SW 1271 (cell line): ENCODE measurements around the gene SORCS3.

Experiments
- DNase-seq, 2 experiments: peaks; one replicate each; lab custom pipeline; 2025; lab: John Stamatoyannopoulos, UW

Gene SORCS3

DNA sequence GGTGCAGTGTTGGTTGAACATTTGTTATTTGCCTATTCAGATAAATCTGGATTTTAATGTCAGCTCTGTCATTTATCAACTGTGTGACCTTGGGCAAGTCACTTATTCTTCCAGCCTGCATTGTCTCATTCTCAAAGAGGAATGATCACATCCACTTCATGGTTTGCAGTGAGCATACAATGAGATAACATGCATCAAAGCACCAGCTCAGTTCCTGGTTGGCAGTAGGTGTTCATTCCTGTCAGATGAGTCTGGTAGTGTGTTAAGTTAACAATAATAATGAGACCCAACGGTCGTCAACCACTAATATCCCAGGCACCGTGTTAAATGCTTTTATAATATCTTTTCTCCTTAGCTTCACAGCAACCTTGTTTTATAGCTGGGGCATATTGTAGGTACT lies 137.3 kb downstream of the SORCS3 start:
- no peak for DNase-seq

DNA sequence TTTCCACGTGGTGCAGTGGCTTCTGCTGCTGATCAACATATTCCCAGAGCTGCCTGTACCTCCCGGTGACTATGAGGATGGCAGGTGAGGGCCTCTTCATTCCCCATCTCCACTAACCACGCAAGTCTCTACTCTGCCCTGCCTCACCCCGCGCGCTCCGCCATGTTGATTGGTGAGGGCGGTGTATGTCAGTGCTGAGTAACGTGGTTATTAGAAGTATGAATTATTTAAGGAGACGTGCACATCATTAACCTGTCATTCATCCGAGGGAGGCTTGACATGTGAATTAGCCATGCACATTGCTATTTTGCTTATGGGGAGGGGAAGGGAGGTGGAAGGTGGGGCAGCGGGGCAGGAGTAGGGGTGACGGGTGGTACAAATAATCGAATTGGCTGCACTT lies 138.6 kb downstream of the SORCS3 start:
- no peak for DNase-seq

DNA sequence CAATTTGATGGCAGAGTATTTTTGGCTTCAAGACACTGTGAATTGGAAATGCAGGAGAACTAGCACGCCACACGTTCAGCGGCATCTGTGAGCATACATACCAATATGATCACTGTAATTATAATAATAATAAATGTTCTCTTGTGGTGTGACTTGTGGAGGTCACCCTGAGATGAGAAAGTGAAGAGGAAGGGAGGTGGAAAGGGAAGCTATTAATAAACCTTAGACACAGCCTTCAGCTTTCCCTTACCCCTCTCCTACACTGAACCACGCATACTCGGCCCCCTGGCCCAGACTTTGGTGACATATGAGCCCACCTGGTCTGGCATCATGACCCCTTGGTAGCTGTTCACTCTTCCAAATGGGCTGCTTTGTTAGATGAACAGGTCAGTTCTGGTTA lies 139.1 kb downstream of the SORCS3 start:
- DNase-seq, result no peak

DNA sequence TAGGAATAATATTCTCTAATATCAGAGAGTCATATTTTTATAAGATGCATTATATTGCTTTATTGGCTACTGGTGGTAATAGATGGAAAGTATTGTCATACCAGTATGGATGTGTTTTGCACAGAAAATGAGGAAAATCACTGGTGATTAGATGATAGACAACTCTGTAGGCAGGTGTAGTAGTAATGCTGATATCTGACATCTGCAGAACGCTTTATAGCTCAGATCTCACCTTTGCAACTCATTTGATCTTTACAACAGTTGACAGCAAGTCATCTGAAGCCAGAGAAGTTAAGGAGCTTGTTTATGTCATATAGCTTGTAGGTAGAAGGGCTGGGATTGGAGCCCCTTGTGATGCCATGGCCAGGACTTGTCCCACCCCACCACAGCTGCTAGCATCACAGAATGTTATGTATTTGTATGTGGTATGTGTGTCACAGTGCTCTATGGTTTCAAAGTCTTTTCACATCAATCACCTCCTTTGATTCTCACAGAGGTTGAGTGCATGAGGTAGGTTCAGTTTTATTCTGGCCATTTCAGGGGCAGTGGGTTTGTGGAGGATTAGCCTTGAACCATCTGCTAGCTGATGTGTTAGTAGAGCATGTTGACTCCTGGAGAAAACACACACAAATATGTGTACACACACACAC lies 140.0 kb downstream of the SORCS3 start:
- no peak for DNase-seq

DNA sequence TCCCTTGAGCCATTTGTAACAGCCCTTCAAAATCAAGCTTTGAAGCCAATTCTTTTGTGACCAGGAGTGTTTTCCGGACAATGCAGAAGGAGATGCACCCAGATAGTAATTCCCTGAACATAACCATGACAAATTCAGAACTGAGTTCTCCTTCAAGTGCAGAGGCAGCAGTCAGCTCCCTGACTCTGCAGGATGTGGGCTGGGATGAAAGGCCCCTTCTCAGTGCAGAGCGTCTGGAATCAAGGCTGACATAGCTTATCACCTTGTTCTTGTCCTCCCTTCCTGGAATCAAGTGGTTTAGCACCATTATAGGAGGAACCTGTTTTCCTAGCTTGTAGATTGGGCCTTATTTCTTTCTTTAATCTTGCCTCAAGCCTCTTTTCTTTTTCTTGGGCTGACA lies 143.4 kb downstream of the SORCS3 start:
- no peak for DNase-seq

DNA sequence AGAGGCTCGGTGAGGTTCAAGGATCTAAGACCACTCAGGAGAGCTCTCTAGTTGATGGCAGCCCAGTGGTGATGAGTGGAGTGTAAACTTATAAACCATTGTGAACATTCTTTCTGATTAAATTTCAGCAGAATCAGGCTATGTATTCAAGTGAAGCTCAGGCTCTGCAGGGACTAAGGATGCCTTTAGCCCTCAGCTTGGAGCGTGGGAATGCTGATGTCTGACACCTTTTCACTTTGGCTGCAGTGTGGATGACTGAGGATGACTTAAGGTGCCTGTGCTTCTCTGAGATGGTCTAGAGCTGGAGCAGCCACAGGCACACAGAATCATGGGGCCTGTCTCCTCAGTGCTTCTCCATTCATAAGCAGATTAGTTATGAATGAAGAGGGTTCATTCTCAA lies 150.4 kb downstream of the SORCS3 start:
- no peak for DNase-seq

DNA sequence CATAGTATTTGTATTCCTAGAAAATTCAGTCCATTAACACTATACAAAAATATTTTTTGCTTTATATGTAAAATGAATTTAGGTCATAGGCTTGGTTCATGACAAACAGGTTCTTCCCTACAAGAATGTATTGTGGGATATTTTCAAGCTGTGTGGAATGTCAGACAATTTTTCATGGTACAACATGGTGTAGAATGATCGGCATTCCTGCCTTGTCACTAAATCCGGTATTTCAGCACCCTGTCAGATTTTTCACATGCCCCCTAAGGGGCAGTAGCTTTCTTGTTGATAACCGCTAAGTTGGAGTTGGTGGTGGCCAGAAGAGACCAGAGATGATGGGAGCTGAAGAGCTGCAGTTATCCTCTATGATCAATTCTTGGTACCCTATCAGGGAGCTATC lies 154.3 kb downstream of the SORCS3 start:
- DNase-seq, result no peak

DNA sequence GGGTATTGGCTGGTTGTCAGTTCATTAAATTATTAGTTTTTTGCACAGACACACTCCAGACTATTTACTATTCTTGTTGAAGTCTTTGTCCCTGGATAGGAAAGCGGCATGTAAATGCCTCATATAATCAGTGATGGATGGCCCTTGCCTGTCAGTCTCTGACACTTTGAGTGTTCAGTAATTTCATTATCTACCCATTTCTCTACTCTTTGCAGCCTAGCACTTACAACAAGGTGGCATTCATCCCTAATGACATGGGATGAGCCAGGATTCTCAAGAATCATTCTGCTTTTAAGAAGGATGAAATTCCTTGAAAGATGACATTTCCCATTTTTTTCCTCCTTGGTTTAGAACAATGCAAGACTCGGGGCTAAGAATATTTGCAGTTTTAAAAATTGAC lies 155.7 kb downstream of the SORCS3 start:
- DNase-seq, result no peak

DNA sequence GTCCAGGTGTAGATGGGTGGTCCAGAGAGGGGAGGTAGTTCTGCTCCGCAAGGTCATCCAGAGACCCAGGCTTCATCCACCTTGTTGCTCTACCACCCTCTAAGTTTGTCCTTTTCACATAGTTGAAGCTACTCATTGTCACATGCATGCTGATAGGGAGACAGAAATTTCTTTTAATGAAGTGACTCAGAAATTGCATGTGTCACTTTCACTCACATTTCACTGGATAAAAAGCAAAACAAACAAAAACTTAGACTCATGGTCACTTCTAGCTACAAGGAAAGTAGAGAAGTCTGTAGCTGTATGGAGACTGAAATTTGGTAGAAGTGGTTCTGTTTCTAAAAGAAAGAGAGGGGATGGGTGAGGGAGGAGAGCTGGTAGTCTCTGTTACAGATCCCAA lies 161.9 kb downstream of the SORCS3 start:
- no peak for DNase-seq

DNA sequence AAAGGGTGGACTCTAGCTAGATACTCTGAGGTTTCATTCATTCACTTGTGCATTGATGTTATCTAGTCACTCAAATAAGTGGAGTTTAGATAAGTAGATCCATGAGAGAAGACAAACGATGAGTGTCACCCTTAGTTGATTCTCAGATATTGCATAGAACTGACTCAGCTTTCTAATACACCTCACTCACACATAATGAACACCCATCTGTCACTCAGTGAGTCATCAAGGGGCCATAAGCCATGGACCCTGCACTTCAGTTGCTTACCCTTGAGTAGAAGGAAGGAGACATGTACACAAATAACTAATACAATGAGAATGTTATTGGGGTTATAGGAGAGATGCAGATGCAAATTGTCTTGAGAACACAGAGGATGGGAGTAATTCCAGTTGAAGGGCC lies 163.8 kb downstream of the SORCS3 start:
- no peak for DNase-seq

DNA sequence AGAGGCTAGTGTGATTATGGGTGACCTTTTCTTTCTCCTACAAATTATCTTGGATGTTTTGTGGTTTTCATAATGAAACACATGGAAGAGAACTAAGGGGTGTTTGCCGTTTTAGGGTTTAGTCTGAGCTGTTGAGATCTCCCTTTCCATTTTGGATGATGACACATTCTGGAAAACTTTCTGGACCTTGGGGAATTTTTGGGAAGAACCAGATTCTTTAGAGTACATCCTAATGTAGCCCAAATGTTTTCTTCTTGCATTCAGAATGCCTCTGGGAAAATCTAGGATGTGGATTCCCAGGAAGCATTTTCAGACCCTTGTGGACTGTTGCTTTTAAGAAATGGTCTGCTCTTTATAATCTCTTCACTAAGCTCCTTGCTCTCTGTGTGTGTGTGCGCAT lies 165.7 kb downstream of the SORCS3 start:
- DNase-seq, result no peak

DNA sequence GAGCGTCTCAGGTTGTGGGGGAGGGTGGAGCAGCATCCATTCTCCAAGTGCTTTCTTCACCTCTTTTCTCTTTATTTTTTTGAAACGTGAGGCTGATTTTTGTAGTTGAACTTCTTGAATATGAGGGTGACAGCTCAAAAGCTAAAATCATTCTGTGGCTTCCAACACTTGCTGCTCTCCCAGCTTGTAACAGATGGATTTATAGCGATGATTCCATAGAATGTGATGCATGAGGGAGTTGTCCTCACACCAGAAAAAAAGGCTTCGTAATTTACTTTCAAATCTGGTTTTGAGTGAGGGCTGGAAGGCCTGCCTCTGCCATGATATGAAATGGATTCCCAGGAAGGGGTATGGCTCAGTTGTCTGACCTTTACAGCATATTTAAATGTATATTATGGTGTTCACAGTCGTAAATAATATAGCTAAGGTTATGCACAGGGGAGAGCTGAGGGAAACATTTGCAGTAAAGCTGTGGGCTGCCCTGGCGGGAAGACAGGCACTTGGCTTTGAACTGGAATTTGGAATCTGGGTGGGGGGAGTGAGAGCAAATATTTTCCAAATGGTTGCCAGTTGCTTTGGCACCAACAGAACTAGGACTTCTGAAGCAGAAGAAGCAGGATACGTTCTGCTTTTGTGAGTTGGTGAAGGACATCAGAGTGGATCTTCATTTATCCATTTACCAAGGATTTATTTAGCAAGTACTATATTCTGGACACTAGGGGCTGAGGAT lies 166.7 kb downstream of the SORCS3 start:
- DNase-seq, result no peak

DNA sequence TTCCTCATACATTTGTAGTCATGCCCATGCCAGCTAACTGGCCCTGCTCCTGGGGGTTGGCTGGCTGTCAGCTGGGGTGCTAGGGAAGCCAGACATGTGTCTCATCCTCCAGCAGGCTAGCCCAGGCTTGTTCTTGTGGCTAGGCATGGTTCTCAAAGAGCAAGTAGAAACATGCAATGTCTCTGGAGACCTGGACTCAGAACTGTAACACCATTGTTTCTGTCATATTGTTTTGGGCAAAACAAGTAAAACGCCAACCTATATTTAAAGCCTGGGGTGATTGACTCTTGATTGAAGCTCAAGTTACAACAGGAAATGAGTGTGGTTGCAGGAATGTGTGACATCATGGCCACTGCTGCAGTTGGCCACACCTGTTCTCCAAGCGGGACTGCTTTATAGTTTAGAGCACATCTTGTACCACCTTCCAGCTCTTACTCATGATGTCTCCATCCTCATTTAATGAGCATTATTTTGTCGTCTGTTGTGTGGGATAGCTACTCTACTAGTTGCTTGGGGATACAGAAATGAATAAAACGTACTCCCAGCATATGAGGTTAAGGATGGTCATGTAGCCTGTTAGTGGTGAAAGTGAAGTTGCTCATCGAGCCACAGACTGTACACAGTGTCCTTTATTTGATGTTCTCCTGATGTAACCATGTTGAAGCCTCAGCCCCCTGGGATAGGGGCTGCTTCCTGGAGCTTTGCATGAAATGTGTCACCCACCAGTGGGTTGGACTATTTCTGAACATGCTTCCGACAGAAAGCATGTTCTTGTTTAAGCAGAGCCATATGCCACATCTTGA lies 168.4 kb downstream of the SORCS3 start:
- DNase-seq, result peak in 1 of 2 experiments; percentile 61

DNA sequence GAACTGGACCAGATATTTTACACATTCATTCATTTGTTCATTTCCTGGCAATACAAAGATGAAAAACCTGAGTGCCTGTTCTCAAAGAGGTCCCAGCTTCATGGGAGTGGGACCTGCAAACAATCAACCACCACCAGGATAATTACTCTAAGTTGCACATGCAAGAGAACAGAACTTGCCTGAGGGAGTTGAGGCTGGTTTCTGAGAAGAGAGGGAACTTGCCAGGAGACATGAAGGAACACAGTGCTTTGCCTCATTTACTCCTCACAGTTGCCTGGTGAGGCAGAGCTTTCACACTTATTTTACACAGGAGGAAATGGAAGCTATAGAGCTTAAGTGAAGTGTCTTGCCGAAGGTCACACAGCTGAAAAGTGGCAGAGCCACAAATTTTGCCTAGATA lies 170.1 kb downstream of the SORCS3 start:
- no peak for DNase-seq

DNA sequence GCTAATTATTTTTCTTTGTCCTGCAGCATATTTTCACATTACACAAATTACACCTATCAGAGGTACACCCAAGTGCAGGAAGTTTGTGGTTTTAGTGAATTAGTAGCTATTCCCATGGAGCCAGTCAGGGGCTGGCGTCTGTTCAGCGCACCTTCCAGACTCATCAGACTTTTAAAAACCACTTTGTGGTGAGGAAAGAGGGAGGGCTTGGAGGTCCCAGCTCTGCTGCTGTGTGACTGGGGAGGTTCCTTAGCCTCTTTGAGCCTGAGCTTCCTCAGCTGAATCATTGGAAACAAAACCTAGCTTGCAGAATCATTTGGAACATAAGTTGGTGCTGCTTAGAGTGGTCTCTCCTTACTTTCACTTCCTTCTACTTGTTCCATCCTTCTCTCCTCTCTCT lies 175.4 kb downstream of the SORCS3 start:
- DNase-seq, result no peak

DNA sequence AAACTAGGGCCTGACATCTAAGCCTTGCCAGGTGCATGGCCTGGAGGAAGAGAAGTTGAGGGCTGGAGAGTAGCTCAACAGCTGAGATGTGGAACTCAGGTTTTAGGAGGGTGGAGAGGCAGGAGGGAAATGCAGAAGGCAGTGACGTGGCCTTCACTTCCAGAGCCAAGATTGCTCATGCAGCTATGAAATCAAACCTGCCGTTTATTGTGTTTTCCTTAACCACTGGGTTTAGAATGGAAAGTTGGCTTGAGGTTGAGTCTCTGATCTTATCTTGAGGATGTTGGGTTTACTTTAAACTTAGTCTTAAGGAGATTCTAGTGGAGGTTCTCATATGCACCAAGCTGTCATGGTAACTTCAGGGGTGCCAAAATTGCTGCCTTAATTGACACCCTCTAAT lies 178.6 kb downstream of the SORCS3 start:
- DNase-seq, result no peak

DNA sequence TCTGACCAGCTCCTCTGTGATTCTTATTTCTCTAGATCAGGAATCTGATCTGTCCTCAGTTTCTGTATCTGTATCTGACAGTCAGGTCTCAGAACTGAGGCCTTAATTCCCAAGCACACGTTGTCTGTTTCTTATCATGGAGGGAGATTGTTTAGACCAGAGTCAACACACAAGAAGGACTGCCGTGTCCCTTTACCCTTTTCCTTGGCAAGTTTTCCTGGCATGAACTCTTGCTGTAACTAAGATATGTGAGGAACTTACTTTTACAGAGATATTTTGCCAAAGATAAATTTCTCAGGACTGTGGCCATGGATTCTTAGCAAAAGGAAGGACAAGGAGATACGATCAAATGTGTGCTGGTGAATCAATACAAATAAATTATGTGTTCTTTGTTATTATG lies 181.0 kb downstream of the SORCS3 start:
- no peak for DNase-seq

DNA sequence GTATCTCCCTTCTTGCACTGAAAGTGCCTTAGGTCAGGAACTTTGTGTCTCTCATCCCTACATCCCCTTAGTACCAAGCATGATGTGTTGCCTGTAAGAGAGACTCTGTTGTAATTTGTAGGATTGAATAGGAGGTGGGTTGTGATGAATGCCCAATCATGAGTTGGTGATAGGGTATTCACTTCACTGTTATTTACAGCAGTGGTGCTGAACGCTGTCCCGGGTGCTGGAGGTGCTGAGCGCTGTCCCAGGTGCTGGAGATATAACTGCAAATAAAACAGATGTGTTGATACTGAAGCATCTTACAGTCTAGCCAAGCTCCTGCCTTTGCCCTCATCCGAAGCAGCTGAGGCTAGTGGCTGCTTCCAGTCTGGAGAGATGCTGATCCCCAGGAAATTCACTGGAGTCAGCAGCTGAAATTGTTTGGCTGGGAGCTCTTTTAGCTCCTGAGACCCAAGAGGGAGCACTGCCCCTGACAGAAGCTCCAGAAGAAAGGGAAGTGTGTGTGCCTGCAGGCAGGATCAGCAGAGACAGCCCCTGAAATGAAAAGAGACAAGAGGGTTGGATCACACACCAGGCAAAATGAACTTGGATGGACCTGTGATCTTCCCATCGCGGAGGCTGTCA lies 183.4 kb downstream of the SORCS3 start:
- no peak for DNase-seq

DNA sequence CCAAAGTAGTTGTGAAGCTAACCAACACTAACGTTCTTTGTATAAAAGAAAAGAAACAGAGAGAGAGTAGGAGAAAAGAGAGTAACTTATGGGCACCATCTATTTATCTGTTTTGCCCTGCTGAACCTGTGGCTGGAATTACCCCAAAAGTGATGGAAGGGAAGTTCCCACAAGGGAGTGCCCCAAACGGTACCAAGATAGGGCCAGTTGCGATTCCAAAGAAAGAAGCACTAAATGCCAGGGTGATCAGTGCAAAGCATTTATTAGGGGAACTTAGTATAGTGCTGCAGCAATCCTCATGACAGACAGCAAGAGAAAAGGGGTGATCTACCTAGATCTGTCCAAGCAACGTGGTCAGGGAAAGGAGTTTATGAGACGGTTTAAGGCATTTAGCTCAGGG lies 190.2 kb downstream of the SORCS3 start:
- DNase-seq, result no peak

DNA sequence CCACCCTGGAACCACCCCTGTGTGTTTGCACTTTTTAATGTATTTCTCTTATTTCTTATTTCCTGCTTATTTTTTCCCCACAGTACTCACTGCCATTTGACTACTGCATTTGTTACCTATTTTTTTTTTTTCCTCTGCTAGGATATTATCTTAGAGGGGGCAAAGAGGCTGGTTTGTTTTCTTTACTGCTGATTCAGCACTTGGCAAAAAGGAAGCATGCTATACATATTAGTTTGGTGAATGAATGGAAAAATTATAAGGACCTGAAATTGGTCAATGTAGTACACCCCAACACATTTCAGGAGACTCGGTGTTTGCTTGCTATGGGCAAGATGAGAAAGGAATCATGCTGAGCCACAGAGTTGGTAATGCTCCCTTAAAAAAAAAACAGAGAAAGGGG lies 193.5 kb downstream of the SORCS3 start:
- no peak for DNase-seq

DNA sequence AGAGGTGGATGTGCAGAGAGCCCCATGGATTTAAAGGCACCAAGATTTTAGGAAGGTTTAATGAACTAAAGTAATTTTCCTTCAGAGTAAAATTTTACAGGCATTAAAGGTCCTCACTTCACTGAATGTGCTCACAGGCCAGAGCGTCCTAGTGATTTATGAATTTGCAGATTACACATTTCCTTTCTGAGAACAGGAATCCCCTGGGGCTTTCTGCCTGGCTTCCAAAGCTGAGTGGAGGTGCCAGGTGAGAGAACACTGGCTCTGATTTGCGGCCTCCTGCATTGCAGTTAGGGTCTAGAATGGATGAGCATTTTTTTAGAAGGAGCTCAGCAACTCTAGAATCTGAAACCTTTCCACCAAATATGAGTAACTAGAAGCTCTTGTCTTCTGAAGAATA lies 194.3 kb downstream of the SORCS3 start:
- DNase-seq, result no peak

DNA sequence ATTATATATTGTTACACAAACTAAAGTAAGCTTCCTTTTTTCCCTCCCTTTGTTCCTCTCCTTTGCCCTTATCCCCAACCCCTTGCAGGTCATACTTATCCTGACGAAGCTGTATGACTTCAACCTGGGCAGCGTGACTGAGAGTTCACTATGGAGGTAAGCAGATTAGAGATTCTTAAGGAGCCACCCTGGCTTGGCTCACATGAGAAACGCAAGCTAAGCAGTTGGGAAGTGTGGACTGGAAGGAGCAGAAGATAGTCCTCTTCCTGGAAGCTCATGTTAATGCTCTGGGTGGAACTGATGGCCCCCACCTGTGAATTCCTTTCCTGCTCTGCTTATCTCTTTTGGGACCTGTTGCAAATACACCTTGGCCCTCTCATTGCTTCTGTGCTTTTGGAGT lies 201.6 kb downstream of the SORCS3 start:
- DNase-seq, result no peak

DNA sequence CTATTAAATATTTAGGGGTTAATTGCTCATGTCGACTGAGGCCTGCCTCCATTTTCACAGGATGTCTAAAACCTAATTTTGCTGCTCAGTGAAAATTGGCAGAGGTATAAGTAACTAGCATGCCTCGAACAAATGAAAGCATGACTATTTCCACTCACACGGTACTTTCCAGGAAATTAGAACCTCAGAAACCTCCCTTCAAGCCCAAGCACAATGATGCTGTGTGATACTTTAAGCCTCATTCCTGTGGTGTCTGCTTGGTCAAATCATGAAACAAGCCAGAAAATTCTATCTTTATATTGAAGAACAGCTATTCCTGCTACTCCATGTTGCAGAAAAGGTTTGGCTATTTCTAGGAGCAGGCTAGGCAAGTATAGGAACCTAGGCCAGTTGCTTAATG lies 203.0 kb downstream of the SORCS3 start:
- DNase-seq, result no peak
